SK-N-SH treated with all-trans-retinoic acid at 6 μM for 48 hours (cell line): ENCODE data around the gene KLHL1.

Experiments used
- ATAC-seq: fragments of 200-7000 bp; cut with Tn5 transposase; 3 replicates; pipeline ENCODE4 v1.9.1; 2020; ENCODE audit warnings: mild to moderate bottlenecking, moderate library complexity
- ARNTL ChIP-seq: fragments of 450-650 bp; formaldehyde crosslinking; IDR thresholded peaks from 2 replicates; pipeline ENCODE4 v1.5.0; 2020; ENCODE audit warnings: low read depth, mild to moderate bottlenecking, moderate library complexity, borderline replicate concordance
- BACH2 ChIP-seq: fragments of 250-450 bp; sonication (Bioruptor Pico); IDR thresholded peaks from 2 replicates; pipeline ENCODE4 v1.9.0; 2021; ENCODE audit warnings: mild to moderate bottlenecking, borderline replicate concordance
- CREB5 ChIP-seq: fragments of 250-450 bp; sonication (Bioruptor Pico); IDR thresholded peaks from 2 replicates; pipeline ENCODE4 v1.5.1; 2020; ENCODE audit warnings: low read depth, mild to moderate bottlenecking, moderate library complexity
- CSDC2 ChIP-seq: fragments of 250-450 bp; sonication (Bioruptor Pico); IDR thresholded peaks from 2 replicates; pipeline ENCODE4 v1.5.0; 2020; ENCODE audit warnings: mild to moderate bottlenecking, moderate library complexity
- ESRRG ChIP-seq: fragments of 250-450 bp; sonication (Bioruptor Pico); IDR thresholded peaks from 2 replicates; pipeline ENCODE4 v1.6.1; 2021; ENCODE audit warnings: mild to moderate bottlenecking
- GLIS3 ChIP-seq: fragments of 250-450 bp; sonication (Bioruptor Pico); IDR thresholded peaks from 2 replicates; pipeline ENCODE4 v1.5.0; 2020; ENCODE audit warnings: mild to moderate bottlenecking, moderate library complexity
- ISL1 ChIP-seq: fragments of 250-450 bp; sonication (Bioruptor Pico); IDR thresholded peaks from 2 replicates; pipeline ENCODE4 v2.1.2; 2022; ENCODE audit warnings: mild to moderate bottlenecking, moderate library complexity
- OSR1 ChIP-seq: fragments of 250-450 bp; sonication (Bioruptor Pico); IDR thresholded peaks from 2 replicates; pipeline ENCODE4 v1.8.0; 2022; ENCODE audit warnings: moderate library complexity, mild to moderate bottlenecking, inconsistent platforms
- PPARA ChIP-seq: fragments of 250-450 bp; sonication (Bioruptor Pico); IDR thresholded peaks from 2 replicates; pipeline ENCODE4 v1.5.0; 2020; ENCODE audit warnings: mild to moderate bottlenecking, borderline replicate concordance
- RARB ChIP-seq: fragments of 250-450 bp; sonication (Bioruptor Pico); IDR thresholded peaks from 2 replicates; pipeline ENCODE4 v1.8.0; 2021; ENCODE audit warnings: mild to moderate bottlenecking, moderate library complexity
- SNAI2 ChIP-seq: fragments of 250-450 bp; sonication (Bioruptor Pico); IDR thresholded peaks from 2 replicates; pipeline ENCODE4 v1.5.0; 2020; ENCODE audit warnings: mild to moderate bottlenecking, moderate library complexity
- TCF4 ChIP-seq: fragments of 250-450 bp; sonication (Bioruptor Pico); IDR thresholded peaks from 2 replicates; pipeline ENCODE4 v1.8.0; 2021; ENCODE audit warnings: mild to moderate bottlenecking, moderate library complexity, borderline replicate concordance
- TOX ChIP-seq: fragments of 250-450 bp; sonication (Bioruptor Pico); IDR thresholded peaks from 2 replicates; pipeline ENCODE4 v1.8.0; 2021; ENCODE audit warnings: mild to moderate bottlenecking, moderate library complexity, borderline replicate concordance
- TSHZ2 ChIP-seq: fragments of 250-450 bp; sonication (Bioruptor Pico); IDR thresholded peaks from 2 replicates; pipeline ENCODE4 v1.5.0; 2020; ENCODE audit warnings: mild to moderate bottlenecking, moderate library complexity
- ZC3H10 ChIP-seq: fragments of 250-450 bp; sonication (Bioruptor Pico); IDR thresholded peaks from 2 replicates; pipeline ENCODE4 v1.5.1; 2021; ENCODE audit warnings: mild to moderate bottlenecking, moderate library complexity
- ZFP3 ChIP-seq: fragments of 250-450 bp; sonication (Bioruptor Pico); IDR thresholded peaks from 2 replicates; pipeline ENCODE4 v1.5.0; 2020; ENCODE audit warnings: mild to moderate bottlenecking, moderate library complexity
- ZFP30 ChIP-seq: fragments of 450-650 bp; formaldehyde crosslinking; IDR thresholded peaks from 2 replicates; pipeline ENCODE4 v1.5.0; 2022; ENCODE audit warnings: mild to moderate bottlenecking, moderate library complexity
- ZNF565 ChIP-seq: fragments of 450-650 bp; formaldehyde crosslinking; conservative IDR thresholded peaks from 2 replicates; pipeline ENCODE4 v1.5.0; 2020; ENCODE audit warnings: low read depth, mild to moderate bottlenecking, moderate library complexity
- ZNF70 ChIP-seq: fragments of 450-650 bp; formaldehyde crosslinking; IDR thresholded peaks from 2 replicates; pipeline ENCODE4 v1.5.0; 2020; ENCODE audit warnings: mild to moderate bottlenecking, moderate library complexity
- ZNF8 ChIP-seq: fragments of 450-650 bp; formaldehyde crosslinking; IDR thresholded peaks from 2 replicates; pipeline ENCODE4 v1.5.0; 2020; ENCODE audit warnings: mild to moderate bottlenecking, moderate library complexity
- TF ChIP-seq, protein P1 (sequence below): fragments of 250-450 bp; sonication (Bioruptor Pico); IDR thresholded peaks from 2 replicates; pipeline ENCODE4 v1.5.1; 2021; ENCODE audit warnings: mild to moderate bottlenecking, moderate library complexity
- TF ChIP-seq, protein P2 (sequence below): fragments of 250-450 bp; sonication (Bioruptor Pico); IDR thresholded peaks from 2 replicates; pipeline ENCODE4 v1.8.0; 2020; ENCODE audit warnings: mild to moderate bottlenecking, moderate library complexity, borderline replicate concordance
- TF ChIP-seq, protein P3 (sequence below): fragments of 250-450 bp; sonication (Bioruptor Pico); IDR thresholded peaks from 2 replicates; pipeline ENCODE4 v1.8.0; 2021; ENCODE audit warnings: low read depth, mild to moderate bottlenecking, moderate library complexity, borderline replicate concordance

KLHL1 gene

GRCh38 chr13:69796256-69796655, 312.0 kb downstream of the KLHL1 start:
- TF ChIP-seq ZNF8 (CRISPR knock-in tag) (no peak), SNAI2 (CRISPR knock-in tag) (no peak), ISL1 (CRISPR knock-in tag) (no peak), PPARA (no peak)
- TF ChIP-seq, protein P1, sequence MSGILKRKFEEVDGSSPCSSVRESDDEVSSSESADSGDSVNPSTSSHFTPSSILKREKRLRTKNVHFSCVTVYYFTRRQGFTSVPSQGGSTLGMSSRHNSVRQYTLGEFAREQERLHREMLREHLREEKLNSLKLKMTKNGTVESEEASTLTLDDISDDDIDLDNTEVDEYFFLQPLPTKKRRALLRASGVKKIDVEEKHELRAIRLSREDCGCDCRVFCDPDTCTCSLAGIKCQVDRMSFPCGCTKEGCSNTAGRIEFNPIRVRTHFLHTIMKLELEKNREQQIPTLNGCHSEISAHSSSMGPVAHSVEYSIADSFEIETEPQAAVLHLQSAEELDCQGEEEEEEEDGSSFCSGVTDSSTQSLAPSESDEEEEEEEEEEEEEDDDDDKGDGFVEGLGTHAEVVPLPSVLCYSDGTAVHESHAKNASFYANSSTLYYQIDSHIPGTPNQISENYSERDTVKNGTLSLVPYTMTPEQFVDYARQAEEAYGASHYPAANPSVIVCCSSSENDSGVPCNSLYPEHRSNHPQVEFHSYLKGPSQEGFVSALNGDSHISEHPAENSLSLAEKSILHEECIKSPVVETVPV: no peak
- TF ChIP-seq, protein P2, sequence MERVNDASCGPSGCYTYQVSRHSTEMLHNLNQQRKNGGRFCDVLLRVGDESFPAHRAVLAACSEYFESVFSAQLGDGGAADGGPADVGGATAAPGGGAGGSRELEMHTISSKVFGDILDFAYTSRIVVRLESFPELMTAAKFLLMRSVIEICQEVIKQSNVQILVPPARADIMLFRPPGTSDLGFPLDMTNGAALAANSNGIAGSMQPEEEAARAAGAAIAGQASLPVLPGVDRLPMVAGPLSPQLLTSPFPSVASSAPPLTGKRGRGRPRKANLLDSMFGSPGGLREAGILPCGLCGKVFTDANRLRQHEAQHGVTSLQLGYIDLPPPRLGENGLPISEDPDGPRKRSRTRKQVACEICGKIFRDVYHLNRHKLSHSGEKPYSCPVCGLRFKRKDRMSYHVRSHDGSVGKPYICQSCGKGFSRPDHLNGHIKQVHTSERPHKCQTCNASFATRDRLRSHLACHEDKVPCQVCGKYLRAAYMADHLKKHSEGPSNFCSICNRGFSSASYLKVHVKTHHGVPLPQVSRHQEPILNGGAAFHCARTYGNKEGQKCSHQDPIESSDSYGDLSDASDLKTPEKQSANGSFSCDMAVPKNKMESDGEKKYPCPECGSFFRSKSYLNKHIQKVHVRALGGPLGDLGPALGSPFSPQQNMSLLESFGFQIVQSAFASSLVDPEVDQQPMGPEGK (CRISPR knock-in tag): no peak
- ATAC-seq: no peak

- no peak; the same call in 2 of the 3 replicates for ATAC-seq
- TF ChIP-seq ESRRG (CRISPR knock-in tag) (no peak), GLIS3 (no peak), TOX (CRISPR knock-in tag) (no peak), ZNF70 (CRISPR knock-in tag) (no peak), TSHZ2 (CRISPR knock-in tag) (peak; percentile 90), CSDC2 (no peak), ARNTL (no peak), ZNF8 (CRISPR knock-in tag) (peak; percentile 41; the same call in 1 of the 2 replicates), BACH2 (CRISPR knock-in tag) (0 out of 2 replicates have a peak, but pooled peaks have one; percentile 48), SNAI2 (CRISPR knock-in tag) (0 out of 2 replicates have a peak, but pooled peaks have one; percentile 59), ZFP3 (CRISPR knock-in tag) (no peak), ZNF565 (CRISPR knock-in tag) (peak; percentile 68; the same call in 1 of the 2 replicates), PPARA (peak; percentile 80; the same call in 1 of the 2 replicates), CREB5 (CRISPR knock-in tag) (no peak), OSR1 (CRISPR knock-in tag) (no peak), ZC3H10 (CRISPR knock-in tag) (no peak), RARB (CRISPR knock-in tag) (no peak), ISL1 (CRISPR knock-in tag) (peak; percentile 47), TCF4 (peak; percentile 54), ZFP30 (no peak)
- TF ChIP-seq, protein P1: no peak
- TF ChIP-seq, protein P3, sequence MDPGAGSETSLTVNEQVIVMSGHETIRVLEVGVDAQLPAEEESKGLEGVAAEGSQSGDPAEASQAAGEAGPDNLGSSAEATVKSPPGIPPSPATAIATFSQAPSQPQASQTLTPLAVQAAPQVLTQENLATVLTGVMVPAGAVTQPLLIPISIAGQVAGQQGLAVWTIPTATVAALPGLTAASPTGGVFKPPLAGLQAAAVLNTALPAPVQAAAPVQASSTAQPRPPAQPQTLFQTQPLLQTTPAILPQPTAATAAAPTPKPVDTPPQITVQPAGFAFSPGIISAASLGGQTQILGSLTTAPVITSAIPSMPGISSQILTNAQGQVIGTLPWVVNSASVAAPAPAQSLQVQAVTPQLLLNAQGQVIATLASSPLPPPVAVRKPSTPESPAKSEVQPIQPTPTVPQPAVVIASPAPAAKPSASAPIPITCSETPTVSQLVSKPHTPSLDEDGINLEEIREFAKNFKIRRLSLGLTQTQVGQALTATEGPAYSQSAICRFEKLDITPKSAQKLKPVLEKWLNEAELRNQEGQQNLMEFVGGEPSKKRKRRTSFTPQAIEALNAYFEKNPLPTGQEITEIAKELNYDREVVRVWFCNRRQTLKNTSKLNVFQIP: no peak
- TF ChIP-seq, protein P2 (CRISPR knock-in tag): no peak
- TF ChIP-seq, all 23 proteins: peak for 8
Measured at GRCh38 chr13:69793783-69794453, 314.3 kb downstream of the KLHL1 start.
